Nephron (organoid): ENCODE results near the gene NPIPA5.
A peak's percentile ranks its signal among the peaks of the same experiment; 100 is the strongest.
"Not testable (repeated sequence)": the region's sequence is repeated elsewhere in the genome, so short reads cannot be mapped to it uniquely, and the experiment has no call there.

Experiments
- H3K27ac Mint-ChIP-seq, 3 experiments: 2 replicates each; pipeline ENCODE4 v1.8.0; 2020; ENCODE audit warnings: mixed read lengths in 3 of 3, mild to moderate bottlenecking in 2 of 3, moderate library complexity in 1 of 3
- H3K27me3 Mint-ChIP-seq: 2 replicates; pipeline ENCODE4 v1.8.0; 2021; ENCODE audit warnings: low read depth, mild to moderate bottlenecking, moderate library complexity, mixed read lengths
- H3K36me3 Mint-ChIP-seq: 2 replicates; pipeline ENCODE4 v1.8.0; 2020; ENCODE audit warnings: low read depth, mixed read lengths
- H3K4me1 Mint-ChIP-seq: 2 replicates; pipeline ENCODE4 v1.8.0; 2020; ENCODE audit warnings: mixed read lengths
- H3K4me3 Mint-ChIP-seq, 3 experiments: 2 replicates each; pipeline ENCODE4 v1.8.0; 2020; ENCODE audit warnings: mild to moderate bottlenecking in 3 of 3, mixed read lengths in 3 of 3, moderate library complexity in 2 of 3
- H3K9me3 Mint-ChIP-seq: 2 replicates; pipeline ENCODE4 v1.8.0; 2020; ENCODE audit warnings: mixed read lengths
- TF ChIP-seq, protein P1 (sequence below), 3 experiments: fragments of 200-600 bp; sonication (generic); IDR thresholded peaks; one replicate each; pipeline ENCODE4 v1.5.0; 2021; ENCODE audit warnings: antibody characterized with exemption in 3 of 3; ENCODE audit not compliant: unreplicated experiment in 3 of 3

The NPIPA5 gene

DNA sequence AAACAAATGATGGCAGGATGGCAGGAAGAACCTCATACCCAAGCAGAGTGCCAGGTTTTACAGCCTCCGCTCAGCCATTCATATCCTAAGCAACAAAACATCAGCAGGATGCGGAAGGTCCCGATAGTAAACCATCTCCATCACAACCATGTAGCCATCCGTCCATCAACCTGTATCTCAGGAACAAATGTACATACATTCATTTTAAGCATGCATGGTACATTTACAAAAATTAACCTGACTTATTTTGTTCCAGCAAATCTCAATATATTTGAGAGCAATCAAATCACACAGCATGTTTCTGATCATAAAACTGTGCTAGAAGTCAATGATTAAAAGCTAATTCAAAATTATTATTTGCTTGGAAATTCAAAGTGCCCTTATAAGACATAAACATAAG is at the start of gene NPIPA5:
Gene NPIPA5, minus strand, starts transcription at position 101 of the 400 bp plus-strand sequence. Its CDS starts 0 bp downstream, at position 101.
- not testable (repeated sequence) for H3K4me1 Mint-ChIP-seq, H3K4me3 Mint-ChIP-seq, H3K27me3 Mint-ChIP-seq, H3K36me3 Mint-ChIP-seq, H3K9me3 Mint-ChIP-seq, H3K27ac Mint-ChIP-seq

DNA sequence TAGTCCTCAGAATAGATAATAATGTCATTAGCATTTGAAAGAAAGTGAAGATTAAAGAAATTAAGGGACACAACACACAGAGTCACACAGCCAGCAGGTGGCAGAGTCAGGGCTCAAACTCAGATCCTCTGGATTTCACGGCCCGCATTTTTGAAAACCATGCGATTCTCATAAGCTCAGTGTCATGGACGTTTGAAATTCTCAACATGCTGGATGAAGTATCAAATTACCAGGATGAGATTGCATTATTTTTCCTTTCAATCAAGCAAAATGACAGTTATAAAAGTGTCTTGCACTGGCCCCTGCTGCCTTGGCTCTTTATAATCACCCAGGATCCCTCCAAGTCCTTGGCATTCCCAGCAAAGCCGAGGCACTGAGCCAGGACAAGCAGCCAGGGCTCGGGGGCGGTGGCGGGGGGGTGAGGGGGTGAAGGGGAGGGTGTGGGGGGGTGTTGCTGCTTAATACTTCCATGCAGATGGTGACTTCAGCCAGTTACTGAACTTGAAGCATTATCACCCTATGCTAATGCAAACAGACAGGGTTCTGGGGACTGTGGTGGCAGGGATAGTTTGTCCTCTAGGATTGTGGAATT is 49.6 kb upstream of the NPIPA5 start:
- Mint-ChIP-seq H3K4me3 (peak overlapping the region in 1 of 3 experiments; percentile 53), H3K4me1 (peaks cover 8% of the 10 kb centered on the region), H3K36me3 (no peaks in the 10 kb centered on the region), H3K9me3 (no peaks in the 10 kb centered on the region), H3K27ac (peak overlapping the region in 2 of 3 experiments; percentile 25 to 82), H3K27me3 (peaks cover 16% of the 10 kb centered on the region)
- TF ChIP-seq, protein P1, sequence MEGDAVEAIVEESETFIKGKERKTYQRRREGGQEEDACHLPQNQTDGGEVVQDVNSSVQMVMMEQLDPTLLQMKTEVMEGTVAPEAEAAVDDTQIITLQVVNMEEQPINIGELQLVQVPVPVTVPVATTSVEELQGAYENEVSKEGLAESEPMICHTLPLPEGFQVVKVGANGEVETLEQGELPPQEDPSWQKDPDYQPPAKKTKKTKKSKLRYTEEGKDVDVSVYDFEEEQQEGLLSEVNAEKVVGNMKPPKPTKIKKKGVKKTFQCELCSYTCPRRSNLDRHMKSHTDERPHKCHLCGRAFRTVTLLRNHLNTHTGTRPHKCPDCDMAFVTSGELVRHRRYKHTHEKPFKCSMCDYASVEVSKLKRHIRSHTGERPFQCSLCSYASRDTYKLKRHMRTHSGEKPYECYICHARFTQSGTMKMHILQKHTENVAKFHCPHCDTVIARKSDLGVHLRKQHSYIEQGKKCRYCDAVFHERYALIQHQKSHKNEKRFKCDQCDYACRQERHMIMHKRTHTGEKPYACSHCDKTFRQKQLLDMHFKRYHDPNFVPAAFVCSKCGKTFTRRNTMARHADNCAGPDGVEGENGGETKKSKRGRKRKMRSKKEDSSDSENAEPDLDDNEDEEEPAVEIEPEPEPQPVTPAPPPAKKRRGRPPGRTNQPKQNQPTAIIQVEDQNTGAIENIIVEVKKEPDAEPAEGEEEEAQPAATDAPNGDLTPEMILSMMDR (IDR thresholded peaks at IDR 0.05; ENCODE audit: unreplicated experiment in 3 of 3): peak; percentile 44 to 51 (median 45)

GRCh38 chr16:15426796-15427195 is 48.7 kb upstream of the NPIPA5 start:
- TF ChIP-seq, protein P1 (IDR thresholded peaks at IDR 0.05; ENCODE audit: unreplicated experiment in 3 of 3): no peak
- Mint-ChIP-seq H3K27me3 (peaks cover 16% of the 10 kb centered on the region), H3K9me3 (no peaks in the 10 kb centered on the region), H3K27ac (no peak overlapping the region), H3K4me3 (no peak overlapping the region), H3K4me1 (peaks cover 8% of the 10 kb centered on the region), H3K36me3 (no peaks in the 10 kb centered on the region)

GRCh38 chr16:15425861-15426260 is 47.8 kb upstream of the NPIPA5 start:
- TF ChIP-seq, protein P1 (IDR thresholded peaks at IDR 0.05; ENCODE audit: unreplicated experiment in 3 of 3): no peak
- peaks cover 16% of the 10 kb centered on the region for H3K27me3 Mint-ChIP-seq
- H3K36me3 Mint-ChIP-seq: no peaks in the 10 kb centered on the region
- H3K9me3 Mint-ChIP-seq: no peaks in the 10 kb centered on the region
- peaks cover 8% of the 10 kb centered on the region for H3K4me1 Mint-ChIP-seq
- no peak overlapping the region for H3K4me3 Mint-ChIP-seq
- H3K27ac Mint-ChIP-seq: no peak overlapping the region

- Mint-ChIP-seq H3K36me3 (no peaks in the 10 kb centered on the region), H3K27me3 (peaks cover 13% of the 10 kb centered on the region), H3K4me3 (no peak overlapping the region), H3K27ac (no peak overlapping the region), H3K4me1 (no peaks in the 10 kb centered on the region), H3K9me3 (no peaks in the 10 kb centered on the region)
- TF ChIP-seq, protein P1 (IDR thresholded peaks at IDR 0.05; ENCODE audit: unreplicated experiment in 3 of 3): no peak
These were observed 44.1 kb upstream of the NPIPA5 start for GRCh38 chr16:15422222-15422621.

DNA sequence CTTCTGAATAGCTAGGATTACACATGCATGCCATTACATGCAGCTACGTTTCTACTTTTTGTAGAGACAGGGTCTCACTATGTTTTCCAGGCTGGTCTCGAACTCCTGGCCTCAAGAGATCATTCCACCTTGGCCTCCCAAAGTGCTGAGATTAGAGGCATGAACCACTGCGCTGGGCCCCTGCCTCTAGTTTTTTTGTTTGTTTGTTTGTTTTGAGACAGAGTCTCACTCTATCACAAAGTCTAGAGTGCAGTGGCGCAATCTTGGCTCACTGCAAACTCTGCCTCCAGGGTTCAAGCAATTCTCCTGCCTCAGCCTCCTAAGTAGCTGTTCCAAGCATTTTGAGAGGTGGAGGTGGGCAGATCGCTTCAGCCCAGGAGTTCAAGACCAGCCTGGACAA is 43.6 kb upstream of the NPIPA5 start:
- H3K9me3 Mint-ChIP-seq, H3K27ac Mint-ChIP-seq, H3K4me3 Mint-ChIP-seq, H3K36me3 Mint-ChIP-seq, H3K4me1 Mint-ChIP-seq: not testable (repeated sequence)
- H3K27me3 Mint-ChIP-seq: peaks cover 15% of the 10 kb centered on the region

- TF ChIP-seq, protein P1 (IDR thresholded peaks at IDR 0.05; ENCODE audit: unreplicated experiment in 3 of 3): no peak
- Mint-ChIP-seq H3K9me3 (no peaks in the 10 kb centered on the region), H3K27ac (no peak overlapping the region), H3K27me3 (peaks cover 8% of the 10 kb centered on the region), H3K4me1 (peaks cover 4% of the 10 kb centered on the region), H3K4me3 (no peak overlapping the region), H3K36me3 (no peaks in the 10 kb centered on the region)
These were observed 40.1 kb upstream of the NPIPA5 start for GRCh38 chr16:15418206-15418605.
